Measurements from ENCODE around the gene EHD1. TPM values are rescaled to one million over a fixed set of nuclear protein-coding genes. Genes with fewer than 3 reads are reported as not detected.

Gene EHD1
- total and polyA plus RNA-seq, 9 of the 15 experiments (the other 6 are each of a cell fraction or from before 2014, with no cell fraction given) = 0.46 to 65.0 (median 16.4) TPM

DNA sequence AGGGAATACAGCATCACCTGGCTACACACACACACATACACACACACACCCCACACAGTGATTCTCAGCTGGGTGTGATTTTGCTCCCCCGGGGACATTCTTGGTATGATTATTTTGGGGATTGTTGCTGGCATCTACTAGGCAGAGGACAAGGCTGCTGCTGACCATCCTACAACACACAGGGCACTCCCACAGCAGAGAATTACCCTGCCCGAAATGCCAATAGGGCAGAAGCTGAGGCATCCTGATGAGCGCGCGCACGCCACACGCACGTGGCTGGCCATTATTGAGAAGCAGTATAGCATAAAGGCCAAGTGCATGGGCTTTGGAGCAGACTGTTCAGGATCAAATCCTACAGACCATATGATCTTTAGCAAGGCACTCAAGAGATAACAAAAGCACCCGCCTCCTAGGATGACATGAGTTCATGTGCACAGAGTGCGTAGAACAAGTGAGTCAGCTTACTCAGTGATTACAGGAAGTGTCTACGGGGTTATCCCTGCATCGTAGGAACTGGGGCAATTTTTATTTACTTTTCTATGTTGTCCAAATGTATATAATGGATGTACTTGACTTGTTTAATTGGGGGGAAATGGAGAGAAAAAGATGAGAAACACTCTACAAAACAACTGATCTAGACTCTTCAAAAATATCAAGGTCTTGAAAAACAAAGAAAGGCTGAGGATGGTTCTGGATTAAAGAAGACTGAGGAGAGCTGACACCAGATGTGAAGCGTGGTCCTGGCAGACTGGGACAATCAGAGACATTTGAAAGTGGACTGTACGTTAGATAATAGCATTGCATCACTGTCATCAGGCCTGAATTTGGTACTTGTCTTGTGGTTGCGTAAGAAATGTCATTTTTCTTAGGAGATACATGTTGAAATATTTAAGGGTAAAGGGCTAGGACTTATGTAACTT lies 7.2 kb upstream of the EHD1 start (continued):
- TF ChIP-seq CUX1 (CRISPR knock-in tag; IDR thresholded peaks at IDR 0.05) (no peak), NFXL1 (CRISPR knock-in tag; IDR thresholded peaks at IDR 0.05) (no peak), CREM (IDR thresholded peaks at IDR 0.05; ENCODE audit: low read depth) (peak; percentile 88), RBFOX2 (IDR thresholded peaks at IDR 0.05; ENCODE audit: low read depth, low read length) (peak; percentile 67), IRF2 (CRISPR knock-in tag; IDR thresholded peaks at IDR 0.05) (no peak), ZNF398 (CRISPR knock-in tag; IDR thresholded peaks at IDR 0.05) (no peak), NFIX (CRISPR knock-in tag; IDR thresholded peaks at IDR 0.05; ENCODE audit: low read depth) (no peak), CBFA2T2 (conservative IDR thresholded peaks at IDR 0.05) (peak; percentile 80), MXD1 (CRISPR knock-in tag; IDR thresholded peaks at IDR 0.05; ENCODE audit: borderline replicate concordance, poor library complexity, severe bottlenecking) (peak; percentile 46), TRIM28 (IDR thresholded peaks at IDR 0.05) (peak; percentile 36; the same call in 1 of the 2 replicates), NR2F6 (CRISPR knock-in tag; IDR thresholded peaks at IDR 0.05) (no peak), ZFX (CRISPR knock-in tag; IDR thresholded peaks at IDR 0.05) (peak; percentile 52), KDM5B (IDR thresholded peaks at IDR 0.05; ENCODE audit: insufficient replicate concordance, low read depth, low read length) (peak; percentile 47), CXXC5 (CRISPR knock-in tag; IDR thresholded peaks at IDR 0.05) (peak; percentile 92), SPI1 (IDR thresholded peaks at IDR 0.05; ENCODE audit: borderline replicate concordance, low read depth, low read length) (peak; percentile 81), MAFK (IDR thresholded peaks at IDR 0.05; ENCODE audit: low read length) (peak; percentile 65)
- TF ChIP-seq, protein P1, sequence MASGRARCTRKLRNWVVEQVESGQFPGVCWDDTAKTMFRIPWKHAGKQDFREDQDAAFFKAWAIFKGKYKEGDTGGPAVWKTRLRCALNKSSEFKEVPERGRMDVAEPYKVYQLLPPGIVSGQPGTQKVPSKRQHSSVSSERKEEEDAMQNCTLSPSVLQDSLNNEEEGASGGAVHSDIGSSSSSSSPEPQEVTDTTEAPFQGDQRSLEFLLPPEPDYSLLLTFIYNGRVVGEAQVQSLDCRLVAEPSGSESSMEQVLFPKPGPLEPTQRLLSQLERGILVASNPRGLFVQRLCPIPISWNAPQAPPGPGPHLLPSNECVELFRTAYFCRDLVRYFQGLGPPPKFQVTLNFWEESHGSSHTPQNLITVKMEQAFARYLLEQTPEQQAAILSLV (tag; IDR thresholded peaks at IDR 0.05) = peak; percentile 73; the same call in 1 of the 2 replicates

All from K562 (cell line).